GM21529 (cell line): Measurements from ENCODE around the gene MPP1.
A peak's percentile ranks its signal among the peaks of the same experiment; 100 is the strongest.
"Not testable (repeated sequence)": the region's sequence is repeated elsewhere in the genome, so short reads cannot be mapped to it uniquely, and the experiment has no call there.

ENCODE experiments used
- ATAC-seq: cut with Tn5 transposase; IDR thresholded peaks from one replicate; pipeline ENCODE4 v1.9.1; 2021; ENCODE audit not compliant: unreplicated experiment

The MPP1 gene

DNA sequence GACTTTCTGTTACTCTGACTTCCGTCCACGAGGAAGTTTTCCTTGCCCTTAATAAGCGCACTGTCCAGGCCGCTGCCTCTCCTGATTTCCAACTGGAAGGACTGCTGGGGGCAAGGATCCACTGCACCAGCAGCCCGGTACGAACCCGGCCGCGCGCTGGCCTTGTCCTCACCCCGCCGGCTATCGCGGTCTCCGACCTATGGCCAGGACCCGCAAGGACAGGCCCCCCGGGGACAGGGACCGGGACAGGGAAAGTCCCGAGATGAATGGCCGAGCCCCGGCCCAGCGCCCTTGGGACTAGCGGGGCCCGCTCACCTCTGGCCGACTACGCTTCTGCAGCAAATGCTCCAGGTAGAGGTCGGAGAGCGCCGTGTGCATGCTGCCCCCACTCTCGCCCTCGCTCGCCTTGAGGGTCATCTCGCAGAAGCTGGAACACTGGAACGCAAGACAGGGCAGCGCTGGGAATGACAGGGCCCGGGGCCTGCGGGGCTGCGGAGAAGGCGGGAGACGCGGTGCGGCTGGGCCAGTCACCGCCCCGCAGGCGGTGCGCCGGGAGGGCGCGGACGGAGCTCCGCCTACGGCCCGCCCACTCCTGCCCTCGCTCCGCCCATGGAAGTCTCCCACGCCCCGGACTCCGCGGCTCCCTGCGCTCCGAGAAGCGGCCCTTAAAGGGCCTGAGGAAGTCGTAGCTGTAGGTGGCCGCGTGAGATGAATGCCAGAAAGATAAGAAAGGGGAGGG, at the start of gene MPP1:
Gene MPP1, minus strand, starts transcription at position 529 of the 739 bp plus-strand sequence. Its CDS starts 112 bp downstream, at position 417.
- peak; percentile 93 for ATAC-seq

DNA sequence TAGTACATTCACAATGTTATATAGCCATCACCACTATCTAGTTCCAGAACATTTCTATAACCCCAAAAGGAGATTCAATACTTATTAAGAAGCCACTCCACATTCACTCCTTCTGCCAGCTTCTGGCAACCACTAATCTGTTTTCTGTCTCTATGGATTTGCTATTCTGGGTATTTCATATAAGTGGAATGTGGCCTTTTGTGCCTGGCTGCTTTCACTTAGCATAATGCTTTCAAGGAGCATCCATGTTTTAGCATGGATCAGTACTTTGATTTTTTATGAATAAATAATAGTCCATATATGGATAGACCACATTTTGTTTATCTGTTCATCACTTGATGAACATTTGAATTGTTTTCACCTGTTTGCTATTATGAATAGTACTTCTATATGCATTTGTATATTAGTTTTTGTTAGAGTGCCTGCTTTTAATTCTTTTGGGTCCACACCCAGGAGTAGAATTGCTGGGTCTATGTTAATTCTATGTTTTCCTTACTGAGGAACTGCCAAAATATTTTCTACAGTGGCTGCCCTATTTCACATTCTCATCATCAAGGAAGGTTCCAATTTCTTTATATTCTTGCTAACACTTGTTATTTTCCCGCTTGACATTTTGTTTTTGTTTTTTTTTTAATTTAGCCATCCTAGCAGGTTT, 45.8 kb upstream of the MPP1 start:
- no peak for ATAC-seq

DNA sequence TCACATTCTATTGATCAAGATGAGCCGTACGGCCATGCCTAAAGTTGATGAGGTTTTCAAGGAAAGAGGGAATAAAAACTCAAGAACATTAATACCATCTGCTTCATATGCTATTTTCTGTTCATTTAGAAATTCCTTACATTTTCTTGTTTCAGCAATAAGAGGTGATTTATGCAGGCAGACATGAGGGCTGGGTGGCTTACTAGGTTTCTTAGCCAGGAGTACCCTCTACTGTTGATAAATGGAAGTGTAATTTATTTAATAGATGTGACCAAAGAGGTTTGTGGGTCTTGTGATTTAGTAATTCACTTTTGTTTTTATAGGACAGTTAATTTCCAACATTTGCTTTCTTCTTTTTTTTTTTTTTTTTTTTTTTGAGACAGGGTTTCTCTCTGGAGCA, 35.6 kb upstream of the MPP1 start:
- no peak for ATAC-seq

DNA sequence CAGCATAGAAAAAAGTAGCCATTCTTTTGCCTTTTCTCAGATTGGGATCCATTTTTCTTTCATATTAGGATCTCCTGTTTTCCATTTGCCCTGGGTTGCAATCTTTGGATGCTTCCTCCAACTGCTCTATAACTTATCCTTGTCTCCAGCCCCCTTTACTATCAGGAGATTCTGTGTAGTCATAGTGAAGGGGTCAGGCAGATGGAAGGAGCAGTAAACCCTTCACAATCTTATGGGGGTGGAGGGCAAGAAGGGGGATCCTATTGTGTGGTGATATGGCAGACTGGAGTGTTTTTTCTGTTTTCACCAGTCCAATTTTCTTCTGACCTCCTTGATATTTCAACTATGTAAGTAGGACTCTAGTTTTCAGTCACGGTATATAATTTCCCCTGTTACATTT, 30.9 kb upstream of the MPP1 start:
- no peak for ATAC-seq

DNA sequence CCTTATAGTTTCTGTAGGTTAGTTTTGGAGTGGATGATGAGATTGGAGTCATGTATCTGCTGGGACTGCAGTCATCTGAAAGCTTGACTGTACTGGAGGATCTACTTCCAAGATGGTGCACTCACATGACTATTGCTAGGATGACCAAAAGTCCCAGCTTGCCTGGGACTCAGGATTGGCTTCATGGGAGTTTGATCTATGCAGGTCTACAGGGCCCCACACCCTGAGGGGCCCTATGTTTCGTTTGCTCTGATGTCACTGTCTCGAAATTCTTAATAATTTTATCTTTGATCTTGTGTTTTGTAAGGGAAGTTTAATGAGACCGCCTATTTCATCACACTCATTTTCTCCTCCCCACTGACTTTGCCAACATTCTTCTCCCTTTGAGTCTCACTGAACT, 29.3 kb upstream of the MPP1 start, which contains the start of gene SMIM9:
Gene SMIM9, minus strand, starts transcription at position 101 of the 400 bp plus-strand sequence. CDS start 3,806 bp downstream, outside the sequence.
- ATAC-seq = no peak

DNA sequence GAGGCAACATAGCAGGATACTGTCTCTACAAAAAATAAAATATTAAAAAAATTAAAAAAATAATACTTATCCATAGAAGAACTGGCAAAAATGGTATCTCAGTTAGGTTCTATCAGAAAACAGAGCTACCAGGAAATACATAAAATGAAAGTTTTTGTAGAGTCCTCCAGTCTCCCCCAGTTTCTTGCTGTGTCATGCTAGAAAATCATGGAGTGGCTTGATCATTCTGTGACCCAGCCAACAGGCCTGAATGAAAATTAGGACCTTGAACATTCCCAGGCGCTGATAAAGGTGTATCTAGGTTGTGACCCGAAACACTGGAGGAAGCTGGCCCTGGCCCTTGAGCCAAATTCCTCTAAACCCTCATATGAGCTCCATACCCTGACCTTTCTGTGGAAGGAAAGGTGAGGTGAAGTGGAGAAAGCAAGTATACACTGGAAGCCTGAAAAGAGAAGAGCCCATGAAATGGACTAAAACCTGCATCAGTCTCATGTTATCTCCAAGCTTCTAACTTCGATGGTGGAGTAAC, 28.5 kb upstream of the MPP1 start:
- ATAC-seq = no peak

DNA sequence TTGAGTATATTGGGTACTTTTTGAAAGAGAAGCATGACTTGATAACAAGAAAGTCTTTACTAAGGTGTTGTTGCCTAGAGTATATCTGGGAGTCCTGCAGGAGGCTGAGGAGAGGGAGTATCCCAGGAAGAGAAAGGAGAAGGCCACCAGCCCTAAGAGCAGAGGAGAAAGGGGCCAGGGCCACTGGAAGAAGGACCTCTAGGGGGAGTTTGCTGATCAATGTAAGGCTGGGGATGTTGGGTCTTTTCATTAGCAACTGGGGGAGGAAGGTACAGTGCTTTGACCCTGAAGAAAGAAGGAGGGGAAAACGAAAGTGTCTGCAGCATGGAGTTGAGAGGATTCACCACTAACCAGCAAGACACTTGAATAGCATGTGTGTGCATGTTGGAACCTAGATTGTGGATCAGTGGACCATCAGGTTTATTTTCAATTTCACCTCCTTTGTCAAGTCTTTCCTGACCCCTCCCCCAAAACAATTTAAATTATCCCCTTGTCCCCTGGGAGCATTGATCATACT, 24.7 kb upstream of the MPP1 start:
- ATAC-seq = no peak

DNA sequence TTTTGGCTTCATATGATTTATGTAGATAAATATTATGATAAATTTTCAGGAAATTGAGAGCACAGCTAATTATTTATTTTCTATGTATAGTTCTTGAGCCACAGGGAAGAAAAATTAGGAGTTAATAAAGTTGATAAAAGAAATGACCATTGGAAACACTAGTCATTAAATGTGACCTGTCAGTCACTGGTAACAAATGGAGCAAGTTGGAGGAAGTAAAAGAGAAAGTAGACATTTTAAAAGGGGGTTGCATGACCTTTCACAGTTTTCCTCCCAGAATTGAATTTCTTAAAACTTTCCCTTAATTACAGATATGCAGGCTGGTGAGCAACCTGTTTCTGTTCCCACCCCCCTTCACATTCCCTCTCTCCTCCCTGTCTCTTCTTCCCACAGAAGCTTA, 23.8 kb upstream of the MPP1 start:
- no peak for ATAC-seq

DNA sequence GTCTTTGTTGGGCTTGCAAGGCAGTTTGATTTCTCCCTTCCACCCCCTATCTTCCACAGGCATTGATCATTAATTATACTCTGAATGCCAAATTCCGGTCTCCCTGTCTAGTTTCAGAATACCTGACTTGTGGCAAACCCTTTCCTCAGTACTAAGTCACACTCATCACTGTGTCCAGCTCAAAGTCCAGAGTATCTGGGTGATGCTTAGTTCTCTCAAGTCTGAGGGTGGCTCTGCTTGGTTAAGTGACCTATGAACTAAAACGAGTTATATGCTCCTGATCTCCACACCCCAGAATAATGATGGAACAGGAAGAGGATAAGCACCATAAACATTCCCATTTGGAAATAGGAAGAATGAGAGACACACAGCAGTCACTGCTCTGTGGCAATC, 22.7 kb upstream of the MPP1 start:
- ATAC-seq = no peak

DNA sequence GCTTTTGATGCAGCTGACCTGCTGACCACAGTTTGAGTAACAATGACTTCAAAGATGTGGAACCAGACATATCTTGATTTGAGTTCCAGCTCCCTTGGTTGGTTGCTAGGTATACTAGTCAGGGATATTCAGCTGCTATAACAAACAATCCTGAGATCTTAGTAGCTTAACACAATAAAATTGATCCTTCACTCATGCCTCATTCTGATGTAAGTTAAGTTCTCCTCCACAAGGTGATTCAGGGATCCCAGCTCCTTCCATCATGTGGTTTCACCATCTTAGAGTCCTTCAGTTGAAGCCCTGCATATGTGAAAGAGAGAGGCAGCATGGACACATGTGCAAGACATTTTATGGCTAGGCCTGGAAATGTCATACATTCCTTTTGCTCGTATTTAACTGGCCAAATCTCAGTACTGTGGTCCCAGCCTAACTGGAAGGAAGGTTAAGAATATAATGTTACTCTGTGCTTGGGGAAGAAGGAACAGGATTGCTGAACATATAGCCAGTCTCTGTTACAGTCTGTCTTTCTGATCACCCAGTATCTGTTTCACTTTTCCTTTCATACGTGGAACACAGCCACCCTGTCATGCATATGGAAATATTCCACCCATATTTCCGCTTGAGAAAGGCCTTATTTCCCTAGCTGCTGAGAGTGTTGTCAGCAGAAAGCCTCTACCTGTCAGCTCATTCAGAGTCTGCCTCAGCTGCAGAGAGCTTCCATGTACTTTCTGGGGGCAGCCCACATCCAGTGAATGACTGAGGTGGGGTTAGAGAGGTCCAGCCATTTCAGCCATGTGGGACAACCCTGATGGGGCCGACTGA, 22.1 kb upstream of the MPP1 start:
- ATAC-seq = peak; percentile 96

DNA sequence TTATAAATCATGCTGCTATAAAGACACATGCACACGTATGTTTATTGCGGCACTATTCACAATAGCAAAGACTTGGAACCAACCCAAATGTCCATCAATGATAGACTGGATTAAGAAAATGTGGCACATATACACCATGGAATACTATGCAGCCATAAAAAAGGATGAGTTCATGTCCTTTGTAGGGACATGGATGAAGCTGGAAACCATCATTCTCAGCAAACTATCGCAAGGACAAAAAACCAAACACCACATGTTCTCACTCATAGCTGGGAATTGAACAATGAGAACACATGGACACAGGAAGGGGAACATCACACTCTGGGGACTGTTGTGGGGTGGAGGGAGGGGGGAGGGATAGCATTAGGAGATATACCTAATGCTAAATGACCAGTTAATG, 20.3 kb upstream of the MPP1 start:
- ATAC-seq = not testable (repeated sequence)

DNA sequence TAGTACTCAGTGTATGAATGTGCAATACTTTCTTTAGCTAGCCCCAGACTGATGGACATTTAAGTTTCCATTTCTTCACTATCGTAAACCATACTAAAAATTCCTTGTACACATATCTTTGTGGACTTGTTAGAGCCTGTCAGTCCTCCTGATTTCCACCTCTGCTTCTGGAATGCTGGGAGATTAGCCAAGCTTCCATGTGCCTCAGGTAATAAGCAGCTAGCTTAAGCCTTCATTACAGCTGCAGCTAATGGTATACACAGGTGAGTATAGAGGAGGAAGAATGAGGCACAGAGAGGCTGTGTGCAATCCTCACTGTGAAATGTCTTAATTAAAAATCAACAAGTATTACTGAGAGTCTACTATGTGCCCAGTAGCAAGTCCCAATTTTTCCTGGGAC, 19.4 kb upstream of the MPP1 start:
- ATAC-seq = no peak

DNA sequence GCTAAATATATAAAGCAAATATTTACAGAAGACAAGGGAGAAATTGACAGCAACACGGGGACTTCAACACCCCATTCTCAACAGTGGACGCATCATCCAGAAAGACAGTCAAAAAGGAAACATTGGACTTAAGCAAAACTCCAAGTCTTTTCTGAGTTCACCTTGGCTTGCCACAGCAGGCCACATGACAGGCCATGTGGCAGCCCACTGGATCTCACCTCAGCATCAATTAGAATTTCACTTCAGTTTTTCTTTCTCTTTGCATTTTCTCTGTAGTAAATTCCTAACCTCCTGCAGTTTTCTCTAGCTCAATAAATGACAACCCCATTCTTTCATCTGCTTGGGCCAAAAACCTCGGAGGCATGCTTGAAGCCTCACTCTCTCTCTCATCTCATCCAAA, 16.7 kb upstream of the MPP1 start:
- no peak for ATAC-seq

DNA sequence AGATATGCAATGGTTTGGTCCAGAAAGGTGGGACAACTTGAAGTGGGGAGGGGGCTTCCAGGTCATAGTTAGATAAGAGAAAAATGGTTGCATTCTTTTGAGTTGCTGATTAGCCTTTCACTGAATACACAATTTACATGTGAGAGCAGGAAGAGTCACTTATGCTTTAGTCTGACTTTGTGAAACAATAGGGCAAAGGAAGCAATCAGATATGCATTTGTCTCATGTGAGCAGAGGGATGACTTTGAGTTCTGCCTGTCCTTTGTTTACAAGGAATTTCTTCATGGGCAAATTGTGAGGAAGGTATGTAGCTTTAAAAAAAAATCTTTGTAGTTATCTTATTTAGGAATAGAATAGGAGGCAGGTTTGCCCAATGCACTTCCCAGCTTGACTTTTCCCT, 16.2 kb upstream of the MPP1 start:
- ATAC-seq = no peak

DNA sequence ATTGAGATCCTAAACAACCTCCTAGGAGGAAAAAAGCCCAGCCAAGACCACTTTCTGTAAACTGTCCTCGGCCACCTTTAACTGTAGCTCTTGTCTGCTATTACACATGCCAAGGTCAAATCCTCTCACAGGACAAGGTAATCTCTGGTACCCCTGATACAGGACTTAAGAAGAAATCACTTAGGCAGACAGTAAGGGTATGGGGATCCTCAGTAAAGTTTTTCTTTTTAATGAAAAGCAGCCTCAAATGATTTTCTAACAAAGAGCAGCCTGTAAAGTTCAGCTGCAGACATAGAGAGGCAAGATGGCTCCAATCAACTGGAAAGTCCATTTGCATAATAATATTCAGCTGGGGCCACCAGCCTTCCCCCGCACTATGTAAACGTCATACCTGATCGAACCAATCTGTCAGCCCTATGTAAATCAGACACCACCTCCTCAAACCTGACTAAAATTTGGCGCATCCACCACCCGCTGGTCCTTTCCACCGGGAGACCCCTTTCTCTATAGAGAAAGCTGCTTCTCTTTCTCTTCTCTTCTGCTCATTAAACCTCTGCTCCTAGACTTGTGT, 14.6 kb upstream of the MPP1 start:
- ATAC-seq = no peak

DNA sequence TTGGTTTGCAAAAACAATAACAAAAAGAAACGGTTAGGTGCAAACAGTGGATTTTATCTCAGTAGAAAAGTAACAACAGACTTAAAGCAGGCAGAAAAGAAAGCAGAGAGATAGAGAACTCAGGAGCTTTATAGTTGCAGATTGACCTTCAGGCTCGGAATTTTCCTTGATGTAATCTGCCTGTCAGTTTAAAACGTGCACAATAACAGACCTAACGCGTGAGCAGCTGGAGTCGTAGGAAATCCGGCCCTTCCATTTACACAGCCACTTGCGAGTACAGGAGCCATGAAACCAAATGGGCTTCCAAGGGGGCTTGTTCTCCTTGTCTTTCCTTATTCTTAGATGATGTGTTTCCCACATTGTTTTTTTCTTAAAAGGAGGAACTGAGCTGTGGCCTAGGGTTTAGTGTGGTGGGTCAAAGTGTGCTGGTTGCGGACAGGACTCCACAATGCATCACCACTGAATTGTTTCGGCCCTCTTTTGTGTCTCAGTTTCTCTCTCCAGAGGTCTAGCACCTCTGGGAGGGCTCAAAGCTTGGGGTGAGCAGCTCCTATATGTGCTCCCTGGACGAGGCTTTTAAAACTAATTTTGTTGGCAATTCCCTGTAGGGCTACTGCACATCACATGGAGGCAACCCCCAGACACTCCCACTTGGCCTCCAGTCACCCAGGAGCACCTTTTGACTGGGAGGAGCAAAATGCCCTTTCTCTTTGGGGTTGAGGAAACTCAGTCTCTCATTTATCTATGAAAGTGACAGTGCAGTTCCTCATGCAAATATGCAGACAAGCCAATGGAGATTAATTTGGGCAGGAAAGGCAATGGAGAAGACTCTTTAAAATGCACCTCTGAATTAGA, 13.9 kb upstream of the MPP1 start:
- no peak for ATAC-seq

DNA sequence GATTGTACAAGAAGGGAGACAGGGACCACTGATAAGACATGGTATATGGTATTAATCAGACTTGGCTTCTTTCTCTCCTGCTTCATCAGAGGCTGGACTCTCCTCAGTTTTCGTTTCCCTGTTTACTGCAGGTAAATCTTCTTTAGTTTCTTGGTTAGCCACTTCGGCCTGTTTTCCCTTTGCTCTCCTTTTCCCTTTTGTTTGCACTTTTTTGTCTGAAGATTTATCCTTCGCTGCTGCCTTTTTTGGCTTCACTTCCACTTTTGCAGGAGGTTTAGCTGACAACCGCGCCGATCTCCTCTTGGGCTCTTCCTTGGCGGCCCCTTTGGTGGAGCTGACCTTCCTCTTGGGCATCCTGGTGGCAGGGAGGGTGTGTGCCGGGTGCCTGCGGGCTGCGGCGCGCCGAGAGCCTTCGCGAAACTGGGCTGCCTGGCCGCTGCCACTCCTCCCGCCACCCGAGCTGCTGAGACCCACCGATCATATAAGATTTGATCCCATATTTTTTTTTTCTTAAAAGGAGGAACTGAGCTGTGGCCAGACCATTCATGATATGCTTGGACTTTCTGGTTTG, 11.8 kb upstream of the MPP1 start:
- ATAC-seq = not testable (repeated sequence)

DNA sequence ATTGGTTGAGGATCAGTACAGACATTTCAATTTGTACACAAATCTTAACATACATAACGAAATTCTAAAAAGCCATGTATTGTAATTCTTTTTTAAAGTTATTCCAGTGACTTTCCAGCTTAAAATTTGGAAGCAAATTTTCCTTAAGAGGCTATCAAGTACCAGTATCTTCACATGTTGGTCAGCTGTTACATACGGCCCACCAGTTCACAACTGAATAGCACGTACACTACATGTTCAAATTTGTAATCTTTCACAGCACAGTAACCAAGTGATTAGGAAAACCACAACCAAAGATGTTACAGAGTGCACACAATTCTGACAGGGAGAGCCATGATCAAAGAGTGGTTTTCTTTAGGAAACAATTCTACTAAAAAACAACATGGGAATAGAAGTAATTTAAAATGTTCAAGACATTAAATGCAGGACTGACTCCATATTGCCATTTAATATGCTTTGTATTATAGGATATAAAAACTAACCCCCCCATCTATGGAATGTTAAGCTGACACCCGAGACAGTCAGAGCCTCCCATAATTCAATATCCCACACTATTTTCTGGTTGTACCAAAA, 11.1 kb upstream of the MPP1 start:
- not testable (repeated sequence) for ATAC-seq

DNA sequence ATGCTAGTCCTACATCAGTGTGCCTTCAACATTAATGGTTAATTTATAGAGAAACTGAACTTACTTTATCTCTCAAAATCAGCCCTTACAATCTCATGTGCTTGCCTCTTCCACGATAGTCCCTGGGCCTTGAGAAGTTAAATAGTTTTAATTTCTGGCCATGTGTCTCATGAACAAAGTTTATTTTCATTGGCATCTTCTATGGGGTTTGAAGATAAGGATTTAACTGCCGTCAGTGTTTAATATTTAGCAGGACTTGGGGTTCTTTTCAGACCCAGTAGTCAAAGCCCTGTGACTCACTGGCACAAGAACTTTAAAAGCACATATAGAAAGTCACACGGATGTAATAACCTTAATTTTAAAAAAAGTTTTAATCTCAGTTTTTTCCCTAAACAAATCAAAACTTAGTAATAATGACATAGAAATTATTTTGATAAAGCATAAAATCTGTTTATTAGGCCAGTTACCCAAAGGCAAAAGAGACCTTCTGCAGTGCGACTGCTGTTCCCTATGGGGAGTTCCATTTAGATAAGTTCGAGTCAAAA, 10.1 kb upstream of the MPP1 start:
- ATAC-seq = no peak
